SW480 (cell line): ENCODE results near the gene LRRC52.
"Not testable (repeated sequence)": the region's sequence is repeated elsewhere in the genome, so short reads cannot be mapped to it uniquely, and the experiment has no call there.

ENCODE experiments used
- DNase-seq: peaks from one replicate; pipeline ENCODE4 v3.0.0-alpha.2; 2016; ENCODE audit warnings: low spot score

LRRC52 gene

DNA sequence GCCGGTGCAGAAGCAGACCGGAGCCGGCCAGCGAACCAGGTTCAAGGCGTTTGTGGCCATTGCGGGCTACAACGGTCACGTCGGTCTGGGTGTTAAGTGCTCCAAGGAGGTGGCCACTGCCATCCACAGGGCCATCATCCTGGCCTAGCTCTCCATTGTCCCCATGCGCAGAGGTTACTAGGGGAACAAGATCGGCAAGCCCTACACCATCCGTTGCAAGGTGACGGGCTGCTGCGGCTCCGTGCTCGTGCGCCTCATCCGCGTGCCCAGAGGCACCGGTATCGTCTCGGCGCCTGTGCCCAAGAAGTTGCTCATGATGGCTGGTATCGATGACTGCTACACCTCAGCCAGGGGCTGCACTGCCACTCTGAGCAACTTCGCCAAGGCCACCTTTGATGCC lies 38.1 kb downstream of the LRRC52 start:
- no peak for DNase-seq

DNA sequence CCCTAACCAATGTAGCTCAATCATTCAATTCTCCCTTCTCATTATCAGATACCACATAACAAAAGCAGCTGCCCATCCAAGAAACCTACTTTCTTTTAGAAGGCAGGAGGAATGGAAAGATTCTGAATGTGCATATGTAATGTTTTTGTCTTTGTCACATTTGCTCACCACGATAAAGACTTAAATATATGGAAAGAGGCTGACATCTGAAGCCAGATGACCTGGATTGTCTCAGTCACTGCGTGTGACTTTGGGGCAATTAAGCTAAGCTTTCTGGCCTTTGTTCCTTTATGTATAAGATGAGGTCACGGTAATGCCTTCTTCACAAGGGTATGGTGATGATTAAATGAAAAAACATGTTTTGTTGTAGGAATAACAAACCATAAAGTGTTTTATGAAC lies 42.6 kb downstream of the LRRC52 start:
- DNase-seq = no peak

DNA sequence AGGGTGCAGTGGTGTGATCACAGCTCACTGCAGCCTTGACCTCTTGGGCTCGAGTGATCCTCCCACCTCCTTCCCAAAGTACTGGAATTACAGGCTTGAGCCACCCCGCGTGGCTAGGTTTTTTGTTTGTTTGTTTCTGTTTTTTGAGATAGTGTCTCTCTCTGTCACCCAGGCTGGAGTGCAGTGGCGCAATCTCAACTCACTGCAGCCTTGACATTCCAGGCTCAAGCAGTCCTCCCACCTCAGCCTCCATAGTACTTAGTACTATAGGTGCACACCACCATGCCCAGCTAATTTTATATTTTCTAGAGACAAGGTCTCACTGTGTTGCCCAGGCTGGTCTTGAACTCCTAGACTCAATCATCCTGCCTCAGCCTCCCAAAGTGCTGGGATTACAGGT lies 47.6 kb downstream of the LRRC52 start:
- DNase-seq = not testable (repeated sequence)

DNA sequence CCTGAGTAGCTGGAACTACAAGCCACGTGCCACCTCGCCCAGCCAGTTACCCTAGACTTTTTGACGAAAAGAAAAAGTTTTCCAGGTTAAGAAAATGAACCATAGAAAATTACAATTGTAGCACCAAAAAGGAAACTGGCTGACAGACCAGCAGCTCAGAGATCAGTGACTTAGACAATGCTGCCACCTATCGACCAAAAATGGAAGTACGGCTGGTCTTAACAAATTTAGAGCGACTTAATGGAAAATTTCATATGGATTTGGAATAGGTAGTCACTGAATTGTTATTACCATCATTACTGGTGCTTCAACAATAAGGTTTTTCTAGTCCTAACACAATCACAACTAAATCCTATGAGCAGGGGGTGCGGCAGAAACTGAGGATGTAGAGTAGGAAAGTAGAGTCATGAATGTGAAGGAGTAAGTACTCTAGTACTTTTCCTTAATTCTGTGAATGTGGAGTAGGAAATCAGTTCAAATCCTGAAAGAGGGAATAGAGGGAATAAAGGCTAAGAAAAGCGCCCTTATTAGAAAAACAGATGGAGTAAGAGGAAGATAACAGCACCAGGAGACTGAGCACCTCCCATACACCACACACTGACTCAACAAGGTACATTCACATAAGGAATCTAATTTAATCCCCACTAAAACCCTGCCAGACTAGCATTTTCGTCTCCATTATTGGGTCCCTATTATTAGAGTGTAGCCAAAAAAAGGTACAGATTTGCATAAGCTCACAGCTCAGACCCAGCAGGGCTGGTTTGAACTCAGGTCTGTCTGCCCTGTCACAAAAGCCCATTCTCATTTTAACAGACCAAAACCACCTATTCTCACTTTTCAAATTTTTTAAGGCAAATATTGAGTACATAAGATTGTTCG lies 49.4 kb downstream of the LRRC52 start:
- DNase-seq = peak; percentile 52

DNA sequence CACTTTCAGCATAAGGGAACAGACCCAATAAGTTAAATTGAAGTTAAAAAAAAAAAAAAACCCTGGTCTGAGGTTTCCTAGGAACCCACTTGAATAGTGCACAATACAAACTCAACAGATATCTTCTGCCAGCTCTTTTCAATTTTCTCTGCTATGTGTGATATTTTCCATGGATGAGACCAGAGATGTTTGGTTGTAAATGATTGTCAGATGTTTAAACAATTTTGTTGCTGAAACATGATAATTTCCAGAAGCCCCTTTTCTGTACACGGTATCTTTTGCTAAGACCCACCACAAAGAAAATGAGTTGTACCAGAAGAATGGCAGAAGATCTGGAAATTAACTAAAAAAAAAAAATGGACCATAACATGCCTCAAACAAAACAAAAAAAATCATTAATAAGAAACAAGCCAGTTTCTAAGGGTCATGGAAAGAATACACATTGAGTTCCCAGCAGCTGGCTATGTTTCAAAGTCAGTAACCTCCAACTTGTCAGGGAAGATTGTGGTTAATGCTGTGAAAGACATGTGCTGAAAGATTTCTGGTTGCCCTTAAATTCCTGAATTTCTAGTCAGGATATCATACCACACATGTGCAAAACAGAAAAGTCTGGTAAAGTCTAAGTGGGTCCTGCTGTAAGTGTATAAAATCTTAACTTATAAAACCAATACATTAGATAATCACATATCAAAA lies 51.6 kb downstream of the LRRC52 start:
- no peak for DNase-seq

DNA sequence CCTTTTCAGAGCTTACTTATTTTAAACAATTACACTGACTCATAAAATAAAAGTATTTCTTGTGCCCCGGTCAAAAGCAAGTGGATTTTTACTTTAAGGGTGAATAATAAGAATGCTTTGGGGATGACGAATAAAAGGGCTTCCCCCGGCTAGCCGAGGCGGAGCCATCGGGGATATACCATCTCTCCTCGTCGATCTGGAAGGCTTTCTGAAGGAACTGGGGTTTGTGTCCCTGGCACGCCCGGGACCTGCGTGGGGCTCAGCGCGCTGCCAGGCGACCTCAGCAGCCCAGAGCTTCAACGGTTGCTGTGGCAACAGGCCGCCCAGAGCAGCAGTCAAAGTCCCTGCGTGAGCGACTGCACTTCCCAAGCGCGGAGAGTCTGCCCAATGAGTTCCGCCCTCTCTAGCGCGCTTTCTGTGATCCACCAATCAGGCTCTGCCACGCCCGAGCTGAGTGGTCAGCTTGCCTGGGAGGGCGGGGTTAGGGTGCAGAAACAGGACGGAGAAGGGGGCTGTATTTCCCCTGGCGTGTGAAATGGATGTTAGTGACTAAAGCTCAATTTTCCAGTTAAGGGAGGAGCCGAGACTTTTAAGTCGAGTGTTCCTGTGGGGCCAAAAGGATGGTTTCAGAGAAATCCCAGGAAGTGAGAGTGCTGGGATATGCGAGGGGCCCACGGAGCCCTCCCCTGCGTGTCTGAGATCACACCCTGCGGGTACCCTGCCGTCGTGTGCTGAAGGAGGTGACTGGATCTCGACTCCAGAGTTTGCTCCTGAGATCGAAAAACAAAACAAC lies 54.3 kb downstream of the LRRC52 start:
- peak; percentile 93 for DNase-seq

DNA sequence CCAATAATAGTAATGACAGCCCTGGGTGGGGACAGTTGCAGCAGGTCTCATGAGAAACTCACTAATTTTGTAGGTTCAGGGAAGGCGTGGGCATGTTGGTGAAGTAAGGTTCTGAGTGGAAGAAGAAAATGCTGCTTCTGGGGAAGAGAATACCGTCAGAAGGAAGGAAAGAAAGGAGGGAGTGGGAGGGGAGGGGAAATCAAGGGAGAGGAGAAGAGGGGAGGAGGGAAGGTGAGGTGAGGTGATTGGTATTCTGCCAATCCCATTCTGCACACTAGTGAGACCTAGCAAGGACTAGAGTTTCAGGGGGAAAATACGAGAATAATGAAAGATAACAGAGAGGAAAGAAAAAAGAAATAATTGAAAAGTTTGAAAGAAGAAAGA lies 54.9 kb downstream of the LRRC52 start:
- DNase-seq = no peak

DNA sequence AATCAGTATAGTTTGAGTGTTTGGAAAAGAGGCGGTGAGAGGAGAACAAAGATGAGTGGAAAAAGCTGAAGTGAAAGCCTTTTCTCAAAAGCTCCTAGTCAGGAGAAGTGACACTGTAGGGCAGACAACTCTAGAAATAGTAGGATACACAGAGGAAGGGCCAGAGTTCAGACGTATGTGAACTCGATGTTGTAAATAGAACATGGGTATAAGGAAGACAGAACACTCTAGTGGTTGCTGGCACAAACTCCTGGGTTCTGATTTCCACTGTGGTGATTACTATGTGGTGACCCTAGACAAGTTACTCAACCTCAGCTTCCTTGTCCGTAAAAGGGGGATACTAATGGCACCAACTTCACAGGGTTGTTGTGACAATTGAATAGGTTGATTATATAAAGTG lies 57.0 kb downstream of the LRRC52 start:
- DNase-seq = no peak

DNA sequence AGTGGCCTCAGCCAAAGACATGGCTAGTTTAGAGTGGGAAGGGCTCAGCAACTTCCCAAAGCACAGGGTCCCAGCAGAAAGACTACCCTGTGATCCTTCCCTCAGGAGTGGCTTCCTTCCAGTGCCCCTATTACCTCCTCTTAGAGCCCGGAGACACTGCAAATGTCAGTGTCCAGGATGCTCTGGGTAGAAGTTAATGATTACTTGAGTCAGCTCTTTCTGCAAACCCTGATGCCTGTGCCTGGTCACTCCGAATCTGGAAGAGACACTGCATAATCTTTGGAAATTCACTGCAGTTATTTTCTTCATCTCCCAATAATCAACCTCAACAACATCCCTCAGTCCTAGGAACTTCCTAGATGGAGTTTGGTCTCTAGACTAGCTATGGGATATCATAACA lies 60.0 kb downstream of the LRRC52 start:
- no peak for DNase-seq

DNA sequence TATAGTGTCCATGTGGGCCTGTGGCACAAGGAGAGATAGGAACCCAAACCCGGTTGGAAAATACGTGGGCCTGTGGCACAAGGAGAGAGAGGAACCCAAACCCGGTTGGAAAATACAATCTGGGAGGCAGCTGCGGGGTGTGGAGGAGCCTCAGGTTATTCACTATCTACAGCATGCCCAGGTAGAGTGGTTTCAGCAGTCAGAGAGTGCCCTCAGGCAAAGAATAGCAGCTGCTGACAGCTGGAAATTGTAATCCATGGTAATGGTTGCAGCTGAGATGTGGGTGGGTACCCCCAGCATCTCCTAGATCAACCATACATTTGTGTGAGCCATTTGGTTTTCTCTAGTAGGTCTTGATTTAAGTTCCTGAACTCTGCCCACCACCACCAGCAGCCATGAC lies 61.4 kb downstream of the LRRC52 start:
- no peak for DNase-seq

DNA sequence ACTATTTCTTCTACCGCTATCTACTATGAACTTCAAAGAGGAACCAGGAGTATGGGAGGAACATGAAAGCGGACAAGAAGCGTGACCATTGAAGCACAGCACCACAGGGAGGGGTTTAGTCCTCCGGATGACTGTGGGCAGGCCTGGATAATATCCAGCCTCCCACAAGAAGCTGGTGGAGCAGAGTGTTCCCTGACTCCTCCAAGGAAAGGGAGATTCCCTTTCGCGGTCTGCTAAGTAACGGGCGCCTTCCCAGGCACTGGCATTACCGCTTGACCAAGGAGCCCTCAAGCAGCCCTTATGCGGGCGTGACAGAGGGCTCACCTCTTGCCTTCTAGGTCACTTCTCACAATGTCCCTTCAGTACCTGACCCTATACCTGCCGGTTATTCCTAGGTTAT lies 62.9 kb downstream of the LRRC52 start:
- not testable (repeated sequence) for DNase-seq

DNA sequence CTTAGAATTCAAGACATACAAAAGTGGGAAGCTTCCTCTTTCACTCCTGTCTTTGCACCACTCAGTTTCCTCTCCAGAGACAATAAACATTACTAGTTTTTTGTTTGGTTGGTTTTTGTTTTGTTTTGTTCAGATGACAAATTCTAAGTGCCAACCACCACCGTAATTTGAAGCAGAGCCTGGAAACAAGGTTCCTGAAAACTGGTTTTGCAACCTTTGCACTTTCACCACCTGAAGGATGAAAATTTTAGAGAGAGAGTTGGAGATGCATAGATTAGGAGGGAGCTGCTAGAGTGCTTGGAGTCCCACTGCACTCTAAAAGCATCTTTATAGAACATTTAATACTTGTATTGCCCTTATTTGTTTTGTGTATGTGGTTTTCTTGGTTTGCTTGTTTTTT lies 67.1 kb downstream of the LRRC52 start:
- DNase-seq = no peak

DNA sequence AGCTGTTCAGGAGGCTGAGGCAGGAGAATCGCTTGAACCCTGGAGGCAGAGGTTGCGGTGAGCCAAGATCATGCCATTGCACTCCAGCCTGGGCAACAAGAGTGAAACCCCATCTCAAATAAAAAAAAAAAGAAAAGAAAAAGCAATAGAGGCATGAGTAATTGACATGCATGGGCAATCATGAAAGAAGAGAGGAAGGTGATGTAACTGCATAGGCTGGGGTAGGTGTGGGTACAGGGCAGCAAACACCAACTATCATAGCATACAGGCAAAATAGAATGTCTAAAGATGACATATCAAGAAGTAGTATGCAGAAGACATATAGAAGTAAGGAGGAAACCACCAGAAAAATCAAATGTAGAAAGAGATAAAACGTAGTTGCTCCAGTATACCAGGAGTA lies 68.3 kb downstream of the LRRC52 start:
- no peak for DNase-seq
